ENCODE data around the gene MED29. TPM values are rescaled to one million over a fixed set of nuclear protein-coding genes. Genes with fewer than 3 reads are reported as not detected.

The MED29 gene
- total and polyA plus RNA-seq, 2 donors (not counting 1 experiment from before 2014, with no cell fraction given): 33.0 to 47.5 TPM

- Histone ChIP-seq H3K4me1 (ENCODE audit: control insufficient read depth in 2 of 2, insufficient read depth in 2 of 2, low read length in 2 of 2) (peaks cover 63 to 78% of the 10 kb centered on the region in 2 donors), H3K27me3 (replicated peaks in 1 of 4; ENCODE audit: control extremely low read depth in 1 of 4, control insufficient read depth in 3 of 4, insufficient read depth in 4 of 4, low read length in 3 of 4) (no peaks in the 10 kb centered on the region), H3K4me2 (replicated peaks; ENCODE audit: low read depth, low read length, poor library complexity, severe bottlenecking) (peak overlapping the region; percentile 32), H2AFZ (ENCODE audit: insufficient read depth, low read depth, low read length, poor library complexity, severe bottlenecking) (no peak overlapping the region), H3K79me2 (ENCODE audit: control insufficient read depth, insufficient read depth, low read length) (peaks cover 63% of the 10 kb centered on the region), H4K20me1 (ENCODE audit: control insufficient read depth, insufficient read depth, low read length, poor library complexity, severe bottlenecking) (peaks cover 4% of the 10 kb centered on the region), H3K9ac (ENCODE audit: low read length) (no peak overlapping the region), H3K36me3 (replicated peaks in 1 of 2; ENCODE audit: control extremely low read depth in 1 of 2, control insufficient read depth in 1 of 2, extremely low read depth in 1 of 2, insufficient read depth in 2 of 2, low read length in 1 of 2) (peaks cover 0 to 18% of the 10 kb centered on the region in 2 experiments), H3K9me3 (ENCODE audit: control extremely low read depth in 1 of 3, control insufficient read depth in 2 of 3, insufficient read depth in 1 of 3, low read length in 2 of 3) (peaks cover 0 to 17% (median 0%) of the 10 kb centered on the region in 3 donors), H3K27ac (ENCODE audit: low read length in 2 of 2) (peak overlapping the region; percentile 42 to 100), H3K4me3 (ENCODE audit: control extremely low read depth in 1 of 5, extremely low read depth in 1 of 5, insufficient read depth in 1 of 5, low read depth in 2 of 5, low read length in 4 of 5) (no peak overlapping the region)
- DNase-seq (peak; percentile 47), ATAC-seq (ENCODE audit: low read depth) (no peak)
- H3K27ac Mint-ChIP-seq: peak overlapping the region; percentile 96
- peak overlapping the region; percentile 81 for H3K4me3 Mint-ChIP-seq
- peaks cover 70% of the 10 kb centered on the region for H3K4me1 Mint-ChIP-seq
- 0% methylated on average over 1 of the region's 4 CpGs for WGBS (ENCODE audit: insufficient coverage)
- intact Hi-C loops (cut with micrococcal nuclease): loop anchor here (10.0 kb wide), 1 partner anchor 535 kb away; no protein-coding TSS in a partner anchor
- TF ChIP-seq CTCF (IDR thresholded peaks at IDR 0.05): no peak
- no peak for TF ChIP-seq EZH2 (IDR thresholded peaks at IDR 0.05; ENCODE audit: borderline replicate concordance, insufficient read depth, low read depth, low read length, poor library complexity, severe bottlenecking)
- CTCF ChIA-PET: interaction anchor here (0.9 to 8.9 kb wide), 4 partner anchors 8 to 36 kb away, joined by 3 to 260 read pairs (median 26); partner anchors contain the start of genes MED29, PLEKHG2 and RPS16
- H3K9me3 Mint-ChIP-seq (ENCODE audit: insufficient read depth): no peaks in the 10 kb centered on the region
- POLR2A ChIA-PET: interaction anchor here (1.1 to 8.8 kb wide), 4 partner anchors 9 to 36 kb away, joined by 4 to 74 read pairs (median 43); partner anchors contain the start of genes MED29, PAF1, PLEKHG2 and RPS16
- H3K27me3 Mint-ChIP-seq: no peaks in the 10 kb centered on the region
Observed at GRCh38 chr19:39400061-39400460, 8.9 kb downstream of the MED29 start.

GRCh38 chr19:39401070-39401548, 9.9 kb downstream of the MED29 start:
- Mint-ChIP-seq H3K4me1 (peaks cover 77% of the 10 kb centered on the region), H3K9me3 (ENCODE audit: insufficient read depth) (no peaks in the 10 kb centered on the region), H3K27ac (peak overlapping the region; percentile 96), H3K27me3 (no peaks in the 10 kb centered on the region), H3K4me3 (peak overlapping the region; percentile 94)
- no peaks in the 10 kb centered on the region for H3K27me3 ChIP-seq (replicated peaks in 1 of 4; ENCODE audit: control extremely low read depth in 1 of 4, control insufficient read depth in 3 of 4, insufficient read depth in 4 of 4, low read length in 3 of 4)
- peaks cover 62% of the 10 kb centered on the region for H3K79me2 ChIP-seq (ENCODE audit: control insufficient read depth, insufficient read depth, low read length)
- POLR2A ChIA-PET: interaction anchor here (0.8 to 8.8 kb wide), 9 partner anchors 8 to 61 kb away, joined by 3 to 74 read pairs (median 4); partner anchors contain the start of genes MED29, PAF1, PLEKHG2 and RPS16
- peak; percentile 4 for ATAC-seq (ENCODE audit: low read depth)
- CTCF ChIA-PET: interaction anchor here (0.9 to 8.9 kb wide), 8 partner anchors 7 to 189 kb away, joined by 3 to 260 read pairs (median 8); partner anchors contain the start of genes EID2B, MED29, PAF1 and PLEKHG2
- H3K27ac ChIP-seq (ENCODE audit: low read length in 2 of 2): peak overlapping the region; percentile 100
- H3K36me3 ChIP-seq (replicated peaks in 1 of 2; ENCODE audit: control extremely low read depth in 1 of 2, control insufficient read depth in 1 of 2, extremely low read depth in 1 of 2, insufficient read depth in 2 of 2, low read length in 1 of 2): peaks cover 0 to 10% of the 10 kb centered on the region in 2 experiments
- WGBS (ENCODE audit: insufficient coverage): 8% methylated on average over 4 of the region's 4 CpGs
- no peak overlapping the region for H2AFZ ChIP-seq (ENCODE audit: insufficient read depth, low read depth, low read length, poor library complexity, severe bottlenecking)
- intact Hi-C loops (cut with micrococcal nuclease): loop anchor here (1.0 to 10.0 kb wide), 2 partner anchors 9 to 536 kb away; no protein-coding TSS in a partner anchor
- no peak for TF ChIP-seq CTCF (IDR thresholded peaks at IDR 0.05)
- TF ChIP-seq EZH2 (IDR thresholded peaks at IDR 0.05; ENCODE audit: borderline replicate concordance, insufficient read depth, low read depth, low read length, poor library complexity, severe bottlenecking): no peak
- peak overlapping the region; percentile 98 for H3K9ac ChIP-seq (ENCODE audit: low read length)
- DNase-seq: no peak
- peaks cover 0 to 17% (median 0%) of the 10 kb centered on the region in 3 donors for H3K9me3 ChIP-seq (ENCODE audit: control extremely low read depth in 1 of 3, control insufficient read depth in 2 of 3, insufficient read depth in 1 of 3, low read length in 2 of 3)
- peak overlapping the region in 2 of 5 experiments; percentile 9 to 78 for H3K4me3 ChIP-seq (ENCODE audit: control extremely low read depth in 1 of 5, extremely low read depth in 1 of 5, insufficient read depth in 1 of 5, low read depth in 2 of 5, low read length in 4 of 5)
- H3K4me2 ChIP-seq (replicated peaks; ENCODE audit: low read depth, low read length, poor library complexity, severe bottlenecking): peak overlapping the region; percentile 100
- peaks cover 72 to 89% of the 10 kb centered on the region in 2 donors for H3K4me1 ChIP-seq (ENCODE audit: control insufficient read depth in 2 of 2, insufficient read depth in 2 of 2, low read length in 2 of 2)
- no peaks in the 10 kb centered on the region for H4K20me1 ChIP-seq (ENCODE audit: control insufficient read depth, insufficient read depth, low read length, poor library complexity, severe bottlenecking)

All from B cell (primary cell).